Gastroesophageal sphincter (tissue), 3 donors: Measurements from ENCODE around the gene AP5B1.

Experiments
- CTCF ChIP-seq, 4 experiments: fragments of 200-600 bp in 2 of 4; fragments of 450-650 bp in 2 of 4; sonication (generic) in 1 of 4; IDR thresholded peaks; one replicate each; pipeline ENCODE4 v1.5.1; 2017 to 2019; ENCODE audit warnings: antibody characterized with exemption in 4 of 4, mild to moderate bottlenecking in 2 of 4, moderate library complexity in 2 of 4
- EP300 ChIP-seq: sonication (generic); formaldehyde crosslinking; IDR thresholded peaks from one replicate; pipeline ENCODE4 v1.6.1; 2017; ENCODE audit warnings: antibody characterized with exemption, mild to moderate bottlenecking

DNA sequence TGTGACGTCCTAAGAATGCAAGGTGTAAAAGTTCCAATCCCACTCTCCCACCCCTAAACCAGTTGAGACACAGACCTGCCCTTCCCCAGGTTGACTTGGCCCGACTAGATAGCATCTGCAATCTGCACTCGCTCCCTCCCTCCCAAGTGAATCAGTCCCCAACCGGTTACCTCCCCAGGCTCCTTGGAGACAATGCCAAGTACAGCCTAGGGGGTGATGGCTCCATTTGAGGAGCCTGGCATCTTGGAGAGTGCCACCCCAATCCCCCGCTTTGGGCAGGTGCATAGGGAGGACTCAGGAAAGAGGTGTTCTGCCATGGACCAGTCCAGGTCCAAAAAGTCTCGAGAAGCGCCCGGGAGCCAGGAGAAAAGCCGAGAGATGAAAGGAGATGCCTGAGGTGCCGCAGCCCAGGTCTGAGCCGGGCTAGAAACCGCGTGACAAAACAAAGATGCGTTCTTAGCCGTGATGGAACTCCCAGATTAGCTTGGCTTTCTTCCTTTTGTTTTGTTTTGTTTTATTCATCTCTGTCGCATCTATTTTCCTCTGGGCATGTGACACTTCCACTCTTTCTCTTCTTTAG lies 34.3 kb upstream of the AP5B1 start:
- no peak for TF ChIP-seq CTCF (IDR thresholded peaks at IDR 0.05)
- TF ChIP-seq EP300: no peak
